HepG2 (cell line): ENCODE data around the gene ABHD12. TPM values are rescaled to one million over a fixed set of nuclear protein-coding genes. Genes with fewer than 3 reads are reported as not detected.

ENCODE experiments used
- ASH2L ChIP-seq: fragments of 300-600, 200-600 bp; sonication (generic); IDR thresholded peaks from 2 replicates; pipeline ENCODE4 v1.7.0; 2017; ENCODE audit warnings: low read depth, mild to moderate bottlenecking, moderate library complexity, mixed read lengths, low read length; ENCODE audit not compliant: insufficient read length
- ATRX ChIP-seq: sonication (generic); formaldehyde crosslinking; IDR thresholded peaks from 2 replicates; pipeline ENCODE4 v1.4.0; 2020; ENCODE audit warnings: missing genetic modification reagents, borderline replicate concordance
- DMTF1 ChIP-seq: sonication (generic); formaldehyde crosslinking; IDR thresholded peaks from 2 replicates; pipeline ENCODE4 v1.4.0; 2020; ENCODE audit warnings: mild to moderate bottlenecking, missing genetic modification reagents
- EP300 ChIP-seq, 3 experiments: sonication (generic) in 1 of 3; formaldehyde crosslinking in 1 of 3; IDR thresholded peaks; 2 replicates each; pipeline versions ENCODE4 v1.5.1 to v1.6.1; 2011 to 2020; ENCODE audit warnings: low read depth in 2 of 3, low read length in 2 of 3, borderline replicate concordance in 1 of 3, improper control_type of control experiment in 1 of 3, mild to moderate bottlenecking in 1 of 3, missing genetic modification reagents in 1 of 3, moderate library complexity in 1 of 3
- HDAC6 ChIP-seq: fragments of 200-600 bp; sonication (generic); IDR thresholded peaks from 2 replicates; pipeline ENCODE4 v1.7.0; 2017; ENCODE audit warnings: mild to moderate bottlenecking, antibody characterized with exemption, low read length, low read depth
- IKZF5 ChIP-seq: IDR thresholded peaks from 2 replicates; pipeline ENCODE4 v1.6.1; 2018; ENCODE audit warnings: missing genetic modification reagents, mild to moderate bottlenecking, missing compliant biosample characterization
- MATR3 ChIP-seq: sonication (generic); formaldehyde crosslinking; IDR thresholded peaks from 2 replicates; pipeline ENCODE4 v1.4.0; 2020; ENCODE audit warnings: missing genetic modification reagents
- NFKB2 ChIP-seq: sonication (generic); formaldehyde crosslinking; IDR thresholded peaks from 2 replicates; pipeline ENCODE4 v1.4.0; 2020; ENCODE audit warnings: missing genetic modification reagents, borderline replicate concordance
- SMARCC2 ChIP-seq: fragments of 450-650 bp; IDR thresholded peaks from 2 replicates; pipeline ENCODE4 v1.6.1; 2017; ENCODE audit warnings: antibody characterized with exemption, mild to moderate bottlenecking
- ZEB1 ChIP-seq: IDR thresholded peaks from 2 replicates; pipeline ENCODE4 v1.6.1; 2012; ENCODE audit warnings: mild to moderate bottlenecking, low read depth, inconsistent platforms; ENCODE audit not compliant: insufficient replicate concordance
- ZNF703 ChIP-seq: sonication (generic); formaldehyde crosslinking; IDR thresholded peaks from 2 replicates; pipeline ENCODE4 v1.5.1; 2020; ENCODE audit warnings: missing genetic modification reagents, mild to moderate bottlenecking, moderate library complexity, borderline replicate concordance
- ZNF788 ChIP-seq: sonication (generic); formaldehyde crosslinking; IDR thresholded peaks from 2 replicates; pipeline ENCODE4 v1.5.0; 2020; ENCODE audit warnings: mild to moderate bottlenecking, missing genetic modification reagents, borderline replicate concordance
- ZNF800 ChIP-seq: sonication (generic); formaldehyde crosslinking; IDR thresholded peaks from 2 replicates; pipeline ENCODE4 v1.4.0; 2020; ENCODE audit warnings: missing genetic modification reagents
- polyA plus RNA-seq, 8 experiments: library from polyadenylated mRNA; depleted of rRNA in 3 of 8; stranded (reverse) in 7 of 8; unstranded in 1 of 8; fragments of >200 nt; fragmentation: Illumina TruSeq in 4 of 8; extraction: Trizol in 4 of 8; gene quantifications; 2 replicates each; pipeline versions ENCODE4 v1.2.1 to v1.2.3, GENCODE V29; 2011 to 2016; ENCODE audit warnings: low read depth in 4 of 8, missing spikeins in 1 of 8, mixed read lengths in 1 of 8; ENCODE audit not compliant: insufficient read depth in 1 of 8
- total RNA-seq, 5 experiments: library from RNA; depleted of rRNA; stranded (reverse); fragments of >200 nt; fragmentation: Illumina TruSeq; extraction: Trizol; gene quantifications; 2 replicates each; pipeline ENCODE4 v1.2.3, GENCODE V29; 2016; ENCODE audit warnings: low read depth in 1 of 5
- TF ChIP-seq, protein P1 (sequence below): sonication (generic); formaldehyde crosslinking; IDR thresholded peaks from 2 replicates; pipeline ENCODE4 v1.5.0; 2020; ENCODE audit warnings: mild to moderate bottlenecking, missing genetic modification reagents
- TF ChIP-seq, protein P2 (sequence below): sonication (generic); formaldehyde crosslinking; conservative IDR thresholded peaks from 2 replicates; pipeline ENCODE4 v1.4.0; 2020; ENCODE audit warnings: missing genetic modification reagents
- TF ChIP-seq, protein P3 (sequence below): fragments of 450-650 bp; IDR thresholded peaks from 2 replicates; pipeline ENCODE4 v1.6.1; 2017

The ABHD12 gene
- total and polyA plus RNA-seq, 2 of the 13 experiments (the other 11 are each of a cell fraction or from before 2014, with no cell fraction given): 23.5 to 72.1 TPM

GRCh38 chr20:25309395-25310267 is 81.0 kb downstream of the ABHD12 start (continued):
- TF ChIP-seq SMARCC2 (no peak), ZEB1 (no peak), ZNF703 (CRISPR knock-in tag) (no peak), MATR3 (no peak), DMTF1 (CRISPR knock-in tag) (no peak), ATRX (no peak), ZNF800 (no peak), ASH2L (peak; percentile 1), EP300 (IDR thresholded peaks at IDR 0.05; ENCODE audit: low read depth in 2 of 2, low read length in 2 of 2) (peak; percentile 20 to 45; a peak in 2 of 4 replicates), EP300 (CRISPR knock-in tag; IDR thresholded peaks at IDR 0.05; ENCODE audit: borderline replicate concordance) (peak; percentile 13; the same call in 1 of the 2 replicates), NFKB2 (CRISPR knock-in tag) (peak; percentile 60; the same call in 1 of the 2 replicates), HDAC6 (no peak), IKZF5 (CRISPR knock-in tag) (peak; percentile 74; the same call in 1 of the 2 replicates), ZNF788 (CRISPR knock-in tag) (0 out of 2 replicates have a peak, but pooled peaks have one; percentile 35)
- TF ChIP-seq, protein P1, sequence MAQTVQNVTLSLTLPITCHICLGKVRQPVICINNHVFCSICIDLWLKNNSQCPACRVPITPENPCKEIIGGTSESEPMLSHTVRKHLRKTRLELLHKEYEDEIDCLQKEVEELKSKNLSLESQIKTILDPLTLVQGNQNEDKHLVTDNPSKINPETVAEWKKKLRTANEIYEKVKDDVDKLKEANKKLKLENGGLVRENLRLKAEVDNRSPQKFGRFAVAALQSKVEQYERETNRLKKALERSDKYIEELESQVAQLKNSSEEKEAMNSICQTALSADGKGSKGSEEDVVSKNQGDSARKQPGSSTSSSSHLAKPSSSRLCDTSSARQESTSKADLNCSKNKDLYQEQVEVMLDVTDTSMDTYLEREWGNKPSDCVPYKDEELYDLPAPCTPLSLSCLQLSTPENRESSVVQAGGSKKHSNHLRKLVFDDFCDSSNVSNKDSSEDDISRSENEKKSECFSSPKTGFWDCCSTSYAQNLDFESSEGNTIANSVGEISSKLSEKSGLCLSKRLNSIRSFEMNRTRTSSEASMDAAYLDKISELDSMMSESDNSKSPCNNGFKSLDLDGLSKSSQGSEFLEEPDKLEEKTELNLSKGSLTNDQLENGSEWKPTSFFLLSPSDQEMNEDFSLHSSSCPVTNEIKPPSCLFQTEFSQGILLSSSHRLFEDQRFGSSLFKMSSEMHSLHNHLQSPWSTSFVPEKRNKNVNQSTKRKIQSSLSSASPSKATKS (CRISPR knock-in tag): no peak
- TF ChIP-seq, protein P2, sequence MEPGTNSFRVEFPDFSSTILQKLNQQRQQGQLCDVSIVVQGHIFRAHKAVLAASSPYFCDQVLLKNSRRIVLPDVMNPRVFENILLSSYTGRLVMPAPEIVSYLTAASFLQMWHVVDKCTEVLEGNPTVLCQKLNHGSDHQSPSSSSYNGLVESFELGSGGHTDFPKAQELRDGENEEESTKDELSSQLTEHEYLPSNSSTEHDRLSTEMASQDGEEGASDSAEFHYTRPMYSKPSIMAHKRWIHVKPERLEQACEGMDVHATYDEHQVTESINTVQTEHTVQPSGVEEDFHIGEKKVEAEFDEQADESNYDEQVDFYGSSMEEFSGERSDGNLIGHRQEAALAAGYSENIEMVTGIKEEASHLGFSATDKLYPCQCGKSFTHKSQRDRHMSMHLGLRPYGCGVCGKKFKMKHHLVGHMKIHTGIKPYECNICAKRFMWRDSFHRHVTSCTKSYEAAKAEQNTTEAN (CRISPR knock-in tag): no peak
- TF ChIP-seq, protein P3, sequence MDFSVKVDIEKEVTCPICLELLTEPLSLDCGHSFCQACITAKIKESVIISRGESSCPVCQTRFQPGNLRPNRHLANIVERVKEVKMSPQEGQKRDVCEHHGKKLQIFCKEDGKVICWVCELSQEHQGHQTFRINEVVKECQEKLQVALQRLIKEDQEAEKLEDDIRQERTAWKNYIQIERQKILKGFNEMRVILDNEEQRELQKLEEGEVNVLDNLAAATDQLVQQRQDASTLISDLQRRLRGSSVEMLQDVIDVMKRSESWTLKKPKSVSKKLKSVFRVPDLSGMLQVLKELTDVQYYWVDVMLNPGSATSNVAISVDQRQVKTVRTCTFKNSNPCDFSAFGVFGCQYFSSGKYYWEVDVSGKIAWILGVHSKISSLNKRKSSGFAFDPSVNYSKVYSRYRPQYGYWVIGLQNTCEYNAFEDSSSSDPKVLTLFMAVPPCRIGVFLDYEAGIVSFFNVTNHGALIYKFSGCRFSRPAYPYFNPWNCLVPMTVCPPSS: no peak
